Measurements from ENCODE around the gene DIP2C. TPM values are rescaled to one million over a fixed set of nuclear protein-coding genes. Genes with fewer than 3 reads are reported as not detected.

Gene DIP2C
- total RNA-seq, 2 donors from 2014 or later: 13.0 to 13.7 TPM

DNA sequence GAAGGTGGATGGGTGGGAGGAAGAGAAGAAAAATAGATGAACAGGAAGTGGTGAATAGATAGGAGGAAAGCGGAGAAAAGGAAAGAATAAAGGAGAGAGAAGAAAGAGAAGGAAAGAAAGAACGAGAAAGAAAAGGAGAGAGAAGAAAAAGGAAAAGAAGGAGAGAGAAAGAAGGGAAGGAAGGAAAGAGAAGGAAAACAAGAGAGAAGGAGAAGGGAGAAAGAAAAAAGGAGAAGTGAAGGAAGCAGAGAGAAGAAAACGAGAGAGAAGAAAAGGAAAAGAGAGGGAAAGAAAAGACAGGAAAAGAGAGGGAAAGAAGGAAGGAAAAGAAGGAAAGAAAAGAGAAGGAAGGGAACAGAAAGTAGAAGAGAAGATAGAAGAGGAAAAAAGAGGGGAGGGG lies 211.8 kb downstream of the DIP2C start:
- Mint-ChIP-seq H3K9me3 (peaks cover 14% of the 10 kb centered on the region), H3K4me1 (no peaks in the 10 kb centered on the region), H3K4me3 (no peak overlapping the region), H3K27ac (no peak overlapping the region), H3K36me3 (ENCODE audit: low read depth) (peaks cover 8% of the 10 kb centered on the region), H3K27me3 (ENCODE audit: insufficient read depth) (no peaks in the 10 kb centered on the region)
- no peak overlapping the region for H3K9ac ChIP-seq (ENCODE audit: extremely low read depth, low read length, poor library complexity, severe bottlenecking)
- no peak overlapping the region for H3K4me3 ChIP-seq (ENCODE audit: low read length)
- no peaks in the 10 kb centered on the region for H3K36me3 ChIP-seq (ENCODE audit: control insufficient read depth, insufficient read depth, low read length)
- H3K9me3 ChIP-seq (ENCODE audit: control insufficient read depth, low read length): no peaks in the 10 kb centered on the region
- TF ChIP-seq, protein P1, sequence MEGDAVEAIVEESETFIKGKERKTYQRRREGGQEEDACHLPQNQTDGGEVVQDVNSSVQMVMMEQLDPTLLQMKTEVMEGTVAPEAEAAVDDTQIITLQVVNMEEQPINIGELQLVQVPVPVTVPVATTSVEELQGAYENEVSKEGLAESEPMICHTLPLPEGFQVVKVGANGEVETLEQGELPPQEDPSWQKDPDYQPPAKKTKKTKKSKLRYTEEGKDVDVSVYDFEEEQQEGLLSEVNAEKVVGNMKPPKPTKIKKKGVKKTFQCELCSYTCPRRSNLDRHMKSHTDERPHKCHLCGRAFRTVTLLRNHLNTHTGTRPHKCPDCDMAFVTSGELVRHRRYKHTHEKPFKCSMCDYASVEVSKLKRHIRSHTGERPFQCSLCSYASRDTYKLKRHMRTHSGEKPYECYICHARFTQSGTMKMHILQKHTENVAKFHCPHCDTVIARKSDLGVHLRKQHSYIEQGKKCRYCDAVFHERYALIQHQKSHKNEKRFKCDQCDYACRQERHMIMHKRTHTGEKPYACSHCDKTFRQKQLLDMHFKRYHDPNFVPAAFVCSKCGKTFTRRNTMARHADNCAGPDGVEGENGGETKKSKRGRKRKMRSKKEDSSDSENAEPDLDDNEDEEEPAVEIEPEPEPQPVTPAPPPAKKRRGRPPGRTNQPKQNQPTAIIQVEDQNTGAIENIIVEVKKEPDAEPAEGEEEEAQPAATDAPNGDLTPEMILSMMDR (conservative IDR thresholded peaks at IDR 0.05): no peak
- no peak for DNase-seq
- 89 to 91% methylated on average over 3 of the region's 3 CpGs for WGBS, 2 experiments (ENCODE audit: insufficient coverage in 1 of 2, insufficient read length in 1 of 2)
- no peak overlapping the region for H3K27ac ChIP-seq (ENCODE audit: low read depth, low read length)
- H3K27me3 ChIP-seq (ENCODE audit: control insufficient read depth, insufficient read depth, low read length, poor library complexity, severe bottlenecking): no peaks in the 10 kb centered on the region
- no peaks in the 10 kb centered on the region for H3K4me1 ChIP-seq (ENCODE audit: control insufficient read depth, insufficient read depth, low read length)

DNA sequence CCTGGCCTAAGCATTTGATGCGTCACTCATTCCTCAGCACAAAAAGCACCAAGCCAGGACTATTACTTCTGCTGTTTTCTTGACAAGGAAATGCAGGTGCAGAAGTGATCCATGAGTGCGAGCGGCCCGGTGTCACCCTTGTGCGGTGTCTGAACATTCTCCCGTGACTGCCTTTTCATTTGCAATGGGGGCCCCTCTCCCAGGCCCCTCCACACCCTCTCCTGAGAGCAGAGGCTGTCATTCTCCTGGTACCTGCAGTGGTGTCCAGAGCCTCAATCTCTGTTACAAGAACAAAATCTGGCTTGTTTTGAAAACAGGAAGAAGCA lies 213.1 kb downstream of the DIP2C start:
- no peaks in the 10 kb centered on the region for H3K9me3 ChIP-seq (ENCODE audit: control insufficient read depth, low read length)
- 95 to 96% methylated on average over 6 of the region's 6 CpGs for WGBS, 2 experiments (ENCODE audit: insufficient coverage in 1 of 2, insufficient read length in 1 of 2)
- TF ChIP-seq, protein P1 (conservative IDR thresholded peaks at IDR 0.05): no peak
- no peak overlapping the region for H3K4me3 ChIP-seq (ENCODE audit: low read length)
- H3K27me3 ChIP-seq (ENCODE audit: control insufficient read depth, insufficient read depth, low read length, poor library complexity, severe bottlenecking): no peaks in the 10 kb centered on the region
- no peaks in the 10 kb centered on the region for H3K4me1 ChIP-seq (ENCODE audit: control insufficient read depth, insufficient read depth, low read length)
- peaks cover 14% of the 10 kb centered on the region for H3K9me3 Mint-ChIP-seq
- no peak overlapping the region for H3K27ac Mint-ChIP-seq
- no peak overlapping the region for H3K27ac ChIP-seq (ENCODE audit: low read depth, low read length)
- peaks cover 11% of the 10 kb centered on the region for H3K36me3 Mint-ChIP-seq (ENCODE audit: low read depth)
- H3K9ac ChIP-seq (ENCODE audit: extremely low read depth, low read length, poor library complexity, severe bottlenecking): no peak overlapping the region
- no peak for DNase-seq
- H3K27me3 Mint-ChIP-seq (ENCODE audit: insufficient read depth): no peaks in the 10 kb centered on the region
- H3K36me3 ChIP-seq (ENCODE audit: control insufficient read depth, insufficient read depth, low read length): peaks cover 8% of the 10 kb centered on the region
- H3K4me3 Mint-ChIP-seq: no peak overlapping the region
- no peaks in the 10 kb centered on the region for H3K4me1 Mint-ChIP-seq

DNA sequence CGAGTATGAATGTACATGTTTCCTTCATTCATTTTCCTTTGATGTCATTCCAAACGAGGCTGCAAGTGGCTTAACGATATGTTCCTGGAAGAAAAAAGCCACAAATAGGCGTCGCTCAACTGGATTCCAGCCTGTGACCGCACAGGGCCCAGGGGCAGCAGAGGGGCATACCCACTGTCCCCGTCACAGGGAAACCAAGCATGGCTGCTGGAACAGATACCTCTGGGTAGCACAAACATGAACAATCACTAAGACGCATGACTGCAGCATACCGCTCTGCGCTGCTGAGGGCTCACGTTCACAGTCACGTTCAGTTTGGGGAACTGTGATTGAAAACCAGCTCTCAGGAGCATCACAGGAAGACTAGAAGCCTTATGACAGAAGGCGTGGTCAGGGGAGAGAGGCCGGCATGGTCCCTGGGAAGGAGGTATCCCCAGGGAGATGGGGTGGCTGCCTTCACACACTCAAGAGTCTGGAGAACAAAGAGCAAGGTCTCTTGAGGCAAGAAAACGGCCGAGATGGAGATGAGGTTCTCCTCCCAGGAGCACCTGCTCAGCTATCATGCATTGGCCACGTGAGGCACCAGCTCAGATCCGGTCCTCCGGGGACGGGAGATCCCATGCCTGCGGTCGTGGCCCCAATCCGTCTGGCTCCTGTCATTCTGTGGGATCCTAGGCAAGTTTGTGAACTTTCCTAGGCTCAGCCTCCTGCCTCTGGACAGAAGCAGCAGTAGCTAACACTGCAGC lies 213.6 kb downstream of the DIP2C start:
- no peak overlapping the region for H3K4me3 Mint-ChIP-seq
- 89 to 94% methylated on average over 22 to 23 of the region's 23 CpGs for WGBS, 2 experiments (ENCODE audit: insufficient coverage in 1 of 2, insufficient read length in 1 of 2)

More for the DNA sequence above, 213.6 kb downstream of the DIP2C start:
- Mint-ChIP-seq H3K27me3 (ENCODE audit: insufficient read depth) (no peaks in the 10 kb centered on the region), H3K36me3 (ENCODE audit: low read depth) (peaks cover 13% of the 10 kb centered on the region), H3K9me3 (peaks cover 14% of the 10 kb centered on the region), H3K27ac (no peak overlapping the region), H3K4me1 (peaks cover 3% of the 10 kb centered on the region)
- Histone ChIP-seq H3K9ac (ENCODE audit: extremely low read depth, low read length, poor library complexity, severe bottlenecking) (no peak overlapping the region), H3K27ac (ENCODE audit: low read depth, low read length) (no peak overlapping the region), H3K9me3 (ENCODE audit: control insufficient read depth, low read length) (no peaks in the 10 kb centered on the region), H3K27me3 (ENCODE audit: control insufficient read depth, insufficient read depth, low read length, poor library complexity, severe bottlenecking) (no peaks in the 10 kb centered on the region), H3K36me3 (ENCODE audit: control insufficient read depth, insufficient read depth, low read length) (peaks cover 11% of the 10 kb centered on the region), H3K4me3 (ENCODE audit: low read length) (no peak overlapping the region), H3K4me1 (ENCODE audit: control insufficient read depth, insufficient read depth, low read length) (peaks cover under 1% of the 10 kb centered on the region)
- DNase-seq: peak; percentile 24
- TF ChIP-seq, protein P1 (conservative IDR thresholded peaks at IDR 0.05): no peak
